Suprapubic skin (tissue), 4 donors: Measurements from ENCODE around the gene NPEPL1. TPM values are rescaled to one million over a fixed set of nuclear protein-coding genes. Genes with fewer than 3 reads are reported as not detected.

Source experiments
- DNase-seq, 2 donors: peaks; one replicate each; pipeline ENCODE4 v3.0.0-alpha.2; 2019; ENCODE audit warnings: low spot score in 2 of 2
- H3K27ac ChIP-seq: fragments of 200-600 bp; sonication (generic); one replicate; pipeline ENCODE4 v1.5.1; 2019
- H3K27me3 ChIP-seq: fragments of 200-600 bp; sonication (generic); one replicate; pipeline ENCODE4 v1.5.1; 2019
- H3K36me3 ChIP-seq: fragments of 200-600 bp; sonication (generic); one replicate; pipeline ENCODE4 v1.5.1; 2019
- H3K4me1 ChIP-seq: fragments of 200-600 bp; sonication (generic); one replicate; pipeline ENCODE4 v1.5.1; 2019
- H3K4me3 ChIP-seq: fragments of 200-600 bp; sonication (generic); one replicate; pipeline ENCODE4 v1.5.1; 2019; ENCODE audit warnings: mild to moderate bottlenecking
- H3K9me3 ChIP-seq: fragments of 200-600 bp; sonication (generic); one replicate; pipeline ENCODE4 v1.5.1; 2019
- EP300 ChIP-seq: sonication (generic); formaldehyde crosslinking; IDR thresholded peaks from one replicate; pipeline ENCODE4 v1.6.1; 2017; ENCODE audit warnings: antibody characterized with exemption
- POLR2A ChIP-seq, 2 donors: fragments of 450-650 bp; IDR thresholded peaks; one replicate each; pipeline ENCODE4 v1.6.1; 2017; ENCODE audit warnings: antibody characterized with exemption in 2 of 2, mild to moderate bottlenecking in 2 of 2, moderate library complexity in 2 of 2
- POLR2AphosphoS5 ChIP-seq, 3 donors: sonication (generic); formaldehyde crosslinking; IDR thresholded peaks; one replicate each; pipeline ENCODE4 v1.6.1; 2017; ENCODE audit warnings: antibody characterized with exemption in 3 of 3
- WGBS: methylation state at CpG from one replicate; pipeline ENCODE4 v1.1.5; 2018; 5-methylcytosine and 5-hydroxymethylcytosine counted together
- total RNA-seq, 4 donors: library from RNA; depleted of rRNA; stranded (reverse); fragments of >200 nt; gene quantifications; one replicate each; pipeline ENCODE4 v1.1.0, GENCODE V29; 2016
- TF ChIP-seq, protein P1 (sequence below), 2 donors: fragments of 200-600 bp in 1 of 2; fragments of 450-650 bp in 1 of 2; sonication (generic) in 1 of 2; IDR thresholded peaks; one replicate each; pipeline ENCODE4 v1.5.1; 2016 to 2019; ENCODE audit warnings: antibody characterized with exemption in 2 of 2, mild to moderate bottlenecking in 1 of 2, moderate library complexity in 1 of 2

NPEPL1 gene
- total RNA-seq, 4 donors from 2014 or later, result 21.0 to 69.2 (median 42.0) TPM

DNA sequence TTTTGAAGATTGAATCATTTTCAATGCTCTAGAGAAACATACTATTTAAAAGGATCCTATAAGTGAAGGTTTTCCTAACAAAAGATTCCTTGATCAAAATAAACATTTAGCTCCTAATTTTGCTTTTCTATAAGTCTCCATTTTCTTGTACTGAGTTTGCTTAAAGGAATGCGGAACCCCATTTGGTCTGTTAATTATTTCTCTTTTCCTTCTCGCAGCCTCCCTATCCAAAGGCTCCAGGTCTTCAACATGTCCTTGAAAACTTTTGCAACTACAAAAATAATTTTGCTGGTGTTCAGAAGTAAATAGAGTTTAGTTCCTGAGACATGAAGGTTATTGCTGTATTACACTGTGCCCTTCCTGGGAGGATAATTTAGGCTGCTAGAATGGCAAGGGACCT is 8.3 kb upstream of the NPEPL1 start:
- H3K27me3 ChIP-seq, result no peaks in the 10 kb centered on the region
- H3K27ac ChIP-seq, result no peak overlapping the region
- no peaks in the 10 kb centered on the region for H3K9me3 ChIP-seq
- H3K4me3 ChIP-seq, result no peak overlapping the region
- H3K4me1 ChIP-seq, result peaks cover 4% of the 10 kb centered on the region
- H3K36me3 ChIP-seq, result peaks cover 31% of the 10 kb centered on the region
- TF ChIP-seq, protein P1, sequence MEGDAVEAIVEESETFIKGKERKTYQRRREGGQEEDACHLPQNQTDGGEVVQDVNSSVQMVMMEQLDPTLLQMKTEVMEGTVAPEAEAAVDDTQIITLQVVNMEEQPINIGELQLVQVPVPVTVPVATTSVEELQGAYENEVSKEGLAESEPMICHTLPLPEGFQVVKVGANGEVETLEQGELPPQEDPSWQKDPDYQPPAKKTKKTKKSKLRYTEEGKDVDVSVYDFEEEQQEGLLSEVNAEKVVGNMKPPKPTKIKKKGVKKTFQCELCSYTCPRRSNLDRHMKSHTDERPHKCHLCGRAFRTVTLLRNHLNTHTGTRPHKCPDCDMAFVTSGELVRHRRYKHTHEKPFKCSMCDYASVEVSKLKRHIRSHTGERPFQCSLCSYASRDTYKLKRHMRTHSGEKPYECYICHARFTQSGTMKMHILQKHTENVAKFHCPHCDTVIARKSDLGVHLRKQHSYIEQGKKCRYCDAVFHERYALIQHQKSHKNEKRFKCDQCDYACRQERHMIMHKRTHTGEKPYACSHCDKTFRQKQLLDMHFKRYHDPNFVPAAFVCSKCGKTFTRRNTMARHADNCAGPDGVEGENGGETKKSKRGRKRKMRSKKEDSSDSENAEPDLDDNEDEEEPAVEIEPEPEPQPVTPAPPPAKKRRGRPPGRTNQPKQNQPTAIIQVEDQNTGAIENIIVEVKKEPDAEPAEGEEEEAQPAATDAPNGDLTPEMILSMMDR (IDR thresholded peaks at IDR 0.05), result no peak
- TF ChIP-seq POLR2A (IDR thresholded peaks at IDR 0.05) (no peak), POLR2AphosphoS5 (IDR thresholded peaks at IDR 0.05) (no peak), EP300 (no peak)
- 96% methylated on average over 2 of the region's 2 CpGs for WGBS
- DNase-seq, result no peak

GRCh38 chr20:58685988-58686387 is 6.6 kb upstream of the NPEPL1 start:
- no peak overlapping the region for H3K4me3 ChIP-seq
- no peak overlapping the region for H3K27ac ChIP-seq
- 82% methylated on average over 5 of the region's 5 CpGs for WGBS
- H3K36me3 ChIP-seq, result peaks cover 15% of the 10 kb centered on the region
- peaks cover 18% of the 10 kb centered on the region for H3K4me1 ChIP-seq
- no peak for DNase-seq
- no peak for TF ChIP-seq POLR2A (IDR thresholded peaks at IDR 0.05)
- H3K27me3 ChIP-seq, result no peaks in the 10 kb centered on the region
- H3K9me3 ChIP-seq, result no peaks in the 10 kb centered on the region

DNA sequence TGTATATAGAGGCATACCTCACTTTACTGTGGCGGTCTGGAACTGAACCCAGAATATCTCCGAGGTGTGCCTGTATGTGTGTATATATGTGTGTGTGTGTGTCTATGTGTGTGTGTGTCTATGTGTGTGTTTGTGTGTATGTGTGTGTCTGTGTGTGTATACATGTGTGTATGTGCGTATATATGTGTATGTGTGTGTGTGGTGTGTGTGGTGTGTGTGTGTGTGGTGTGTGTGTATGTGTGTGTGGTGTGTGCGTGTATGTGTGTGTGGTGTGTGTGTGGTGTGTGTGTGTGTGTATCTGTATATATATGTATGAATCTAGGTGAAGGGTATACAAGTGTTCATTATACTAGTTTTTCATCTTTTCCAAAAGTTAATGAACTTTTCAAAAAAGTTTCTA is 4.2 kb upstream of the NPEPL1 start:
- DNase-seq, result no peak

DNA sequence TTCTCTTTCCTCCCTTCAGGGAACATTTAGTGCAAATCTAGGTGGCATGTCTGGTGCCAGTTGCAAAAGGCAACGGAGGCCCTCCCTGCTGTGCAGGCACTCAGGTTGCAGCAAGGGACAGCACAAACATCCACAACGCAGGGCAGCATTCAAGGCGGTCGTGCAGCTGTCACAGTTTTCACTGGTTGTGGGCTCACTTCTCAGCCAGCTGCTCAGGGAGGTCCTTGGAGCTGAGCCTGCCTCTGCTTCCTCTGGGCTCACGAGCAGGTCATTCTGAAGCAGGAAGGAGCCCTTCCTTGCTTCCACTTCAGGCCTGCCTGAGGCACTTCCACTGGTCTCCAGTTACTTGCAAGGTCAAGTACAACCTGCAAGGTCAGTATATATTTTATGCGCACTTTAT is 3.8 kb upstream of the NPEPL1 start:
- no peak overlapping the region for H3K4me3 ChIP-seq
- H3K36me3 ChIP-seq, result peaks cover 13% of the 10 kb centered on the region
- DNase-seq, result no peak
- peaks cover 38% of the 10 kb centered on the region for H3K4me1 ChIP-seq
- TF ChIP-seq EP300 (no peak), POLR2A (IDR thresholded peaks at IDR 0.05) (no peak), POLR2AphosphoS5 (IDR thresholded peaks at IDR 0.05) (no peak)
- TF ChIP-seq, protein P1 (IDR thresholded peaks at IDR 0.05), result no peak
- no peaks in the 10 kb centered on the region for H3K27me3 ChIP-seq
- no peaks in the 10 kb centered on the region for H3K9me3 ChIP-seq
- WGBS, result 49% methylated on average over 6 of the region's 6 CpGs
- no peak overlapping the region for H3K27ac ChIP-seq

More for the DNA sequence above, 4.2 kb upstream of the NPEPL1 start:
- TF ChIP-seq, protein P1 (IDR thresholded peaks at IDR 0.05), result no peak
- TF ChIP-seq POLR2A (IDR thresholded peaks at IDR 0.05) (no peak), POLR2AphosphoS5 (IDR thresholded peaks at IDR 0.05) (no peak), EP300 (no peak)
- Histone ChIP-seq H3K9me3 (no peaks in the 10 kb centered on the region), H3K36me3 (peaks cover 13% of the 10 kb centered on the region), H3K27me3 (no peaks in the 10 kb centered on the region), H3K4me3 (no peak overlapping the region), H3K27ac (no peak overlapping the region), H3K4me1 (peaks cover 34% of the 10 kb centered on the region)
- 81% methylated on average over 4 of the region's 4 CpGs for WGBS

- no peak for TF ChIP-seq POLR2A (IDR thresholded peaks at IDR 0.05)
- TF ChIP-seq, protein P1 (IDR thresholded peaks at IDR 0.05), result no peak
- no peak for TF ChIP-seq POLR2AphosphoS5 (IDR thresholded peaks at IDR 0.05)
- TF ChIP-seq EP300, result peak; percentile 55
- 19% methylated on average over 7 of the region's 7 CpGs for WGBS
- H3K27ac ChIP-seq, result peak overlapping the region; percentile 49
- H3K9me3 ChIP-seq, result no peaks in the 10 kb centered on the region
- no peak overlapping the region for H3K4me3 ChIP-seq
- H3K4me1 ChIP-seq, result peaks cover 44% of the 10 kb centered on the region
- peaks cover 12% of the 10 kb centered on the region for H3K36me3 ChIP-seq
- no peaks in the 10 kb centered on the region for H3K27me3 ChIP-seq
- no peak for DNase-seq
Observed at GRCh38 chr20:58690396-58691135, 2.0 kb upstream of the NPEPL1 start.
